NB4 (cell line): ENCODE data around the gene FMNL3.

Experiments
- POLR2A ChIP-seq: IDR thresholded peaks from 2 replicates; pipeline ENCODE4 v1.6.1; 2011; ENCODE audit warnings: mild to moderate bottlenecking; ENCODE audit not compliant: insufficient read length; ENCODE audit errors: extremely low read depth
- TF ChIP-seq, protein P1 (sequence below): IDR thresholded peaks from one replicate; pipeline ENCODE4 v1.5.1; 2012; ENCODE audit warnings: low read depth, low read length

DNA sequence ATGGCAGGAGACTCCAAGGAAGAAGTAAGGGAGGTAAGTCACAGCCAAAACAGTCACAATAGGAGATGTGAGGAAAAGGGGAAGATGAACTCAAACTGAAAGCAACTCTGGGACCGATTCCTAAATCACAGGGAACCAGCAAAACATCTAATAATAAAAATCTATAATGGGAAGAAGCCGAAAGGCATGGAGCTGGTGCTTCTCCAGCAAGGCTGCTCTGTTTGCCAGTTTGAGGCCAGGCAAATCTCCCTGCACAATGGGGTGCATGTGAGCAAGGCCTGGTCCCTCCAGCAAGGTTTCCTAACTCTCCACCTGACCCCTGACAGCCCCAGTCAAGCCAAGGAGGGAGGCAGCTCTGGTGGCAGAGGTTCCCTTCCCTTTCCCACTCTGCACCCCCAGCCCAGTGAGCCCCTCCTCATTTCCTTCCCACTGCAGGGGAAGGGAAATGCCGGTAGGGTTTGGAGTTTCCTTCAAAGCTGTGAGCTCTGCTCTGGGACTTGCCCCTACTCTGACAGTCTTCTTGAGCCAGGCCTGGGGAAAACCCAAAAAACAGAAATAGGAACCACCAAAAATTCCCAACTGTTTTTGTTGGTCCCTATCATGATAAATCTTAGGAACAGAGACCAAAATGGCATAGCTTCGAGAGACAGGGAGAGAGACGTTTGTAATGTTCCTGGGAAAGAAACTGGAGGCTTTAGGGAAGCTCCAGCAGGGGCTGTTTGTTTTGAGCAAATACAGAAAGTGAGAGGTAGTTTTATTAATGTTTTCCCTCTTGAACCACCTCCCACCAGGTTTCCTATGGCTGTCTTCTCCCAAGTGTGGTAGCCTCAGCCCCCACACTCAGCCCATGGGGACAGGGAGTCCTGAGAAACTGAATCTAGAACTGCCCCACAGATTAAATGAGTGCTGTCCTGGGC, 34.6 kb downstream of the FMNL3 start:
- TF ChIP-seq, protein P1, sequence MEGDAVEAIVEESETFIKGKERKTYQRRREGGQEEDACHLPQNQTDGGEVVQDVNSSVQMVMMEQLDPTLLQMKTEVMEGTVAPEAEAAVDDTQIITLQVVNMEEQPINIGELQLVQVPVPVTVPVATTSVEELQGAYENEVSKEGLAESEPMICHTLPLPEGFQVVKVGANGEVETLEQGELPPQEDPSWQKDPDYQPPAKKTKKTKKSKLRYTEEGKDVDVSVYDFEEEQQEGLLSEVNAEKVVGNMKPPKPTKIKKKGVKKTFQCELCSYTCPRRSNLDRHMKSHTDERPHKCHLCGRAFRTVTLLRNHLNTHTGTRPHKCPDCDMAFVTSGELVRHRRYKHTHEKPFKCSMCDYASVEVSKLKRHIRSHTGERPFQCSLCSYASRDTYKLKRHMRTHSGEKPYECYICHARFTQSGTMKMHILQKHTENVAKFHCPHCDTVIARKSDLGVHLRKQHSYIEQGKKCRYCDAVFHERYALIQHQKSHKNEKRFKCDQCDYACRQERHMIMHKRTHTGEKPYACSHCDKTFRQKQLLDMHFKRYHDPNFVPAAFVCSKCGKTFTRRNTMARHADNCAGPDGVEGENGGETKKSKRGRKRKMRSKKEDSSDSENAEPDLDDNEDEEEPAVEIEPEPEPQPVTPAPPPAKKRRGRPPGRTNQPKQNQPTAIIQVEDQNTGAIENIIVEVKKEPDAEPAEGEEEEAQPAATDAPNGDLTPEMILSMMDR, result no peak
- no peak for TF ChIP-seq POLR2A
